ENCODE data around the gene CD2. TPM values are rescaled to one million over a fixed set of nuclear protein-coding genes. Genes with fewer than 3 reads are reported as not detected.

CD2 gene
- total RNA-seq, 1 donor from 2014 or later, result 1.5 TPM

DNA sequence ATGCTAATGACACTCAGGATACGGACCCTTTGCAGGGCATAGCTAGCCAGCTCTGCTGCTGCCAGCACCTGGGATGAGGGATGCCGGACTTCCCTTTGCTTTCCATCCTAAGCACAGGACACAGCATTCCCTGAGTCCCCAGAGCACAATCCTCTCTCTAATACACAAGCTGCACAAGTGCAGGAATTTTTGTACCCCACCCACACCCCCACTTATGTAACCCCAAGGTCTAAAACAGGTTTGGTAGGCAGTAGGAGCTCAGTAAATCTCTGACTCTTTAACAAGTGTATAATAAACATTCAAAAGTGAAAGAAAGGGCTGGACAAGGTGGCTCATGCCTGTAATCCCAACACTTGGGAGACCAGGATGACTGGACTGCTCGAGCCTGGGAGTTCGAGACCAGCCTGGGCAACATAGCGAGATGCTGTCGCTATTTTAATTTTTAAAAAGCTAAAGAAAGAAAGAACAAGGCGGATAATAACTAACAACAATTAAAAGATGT, 44.5 kb upstream of the CD2 start:
- no peak overlapping the region for H3K4me2 ChIP-seq
- H3K36me3 Mint-ChIP-seq, result no peaks in the 10 kb centered on the region
- no peak overlapping the region for H3K4me3 ChIP-seq
- no peaks in the 10 kb centered on the region for H3K79me2 ChIP-seq (ENCODE audit: low read depth)
- no peak overlapping the region for H2AFZ ChIP-seq (replicated peaks)
- peaks cover 4% of the 10 kb centered on the region for H3K27me3 Mint-ChIP-seq (ENCODE audit: insufficient read depth, low read depth)
- no peaks in the 10 kb centered on the region for H4K20me1 ChIP-seq (ENCODE audit: low read depth)
- H3K4me1 Mint-ChIP-seq, result peaks cover 18% of the 10 kb centered on the region
- no peaks in the 10 kb centered on the region for H3K27me3 ChIP-seq
- no peak overlapping the region for H3K27ac Mint-ChIP-seq
- no peak overlapping the region for H3K4me3 Mint-ChIP-seq
- no peaks in the 10 kb centered on the region for H3K9me3 Mint-ChIP-seq
- no peak for DNase-seq (ENCODE audit: low spot score)
- H3F3A ChIP-seq (ENCODE audit: low read depth), result no peaks in the 10 kb centered on the region
- TF ChIP-seq EZH2phosphoT487 (IDR thresholded peaks at IDR 0.05) (no peak), EZH2 (IDR thresholded peaks at IDR 0.05) (no peak)
- H3K9me3 ChIP-seq (ENCODE audit: low read depth), result no peaks in the 10 kb centered on the region
- no peak overlapping the region for H3K27ac ChIP-seq
- no peaks in the 10 kb centered on the region for H3K36me3 ChIP-seq
- peaks cover 19% of the 10 kb centered on the region for H3K4me1 ChIP-seq
- no peak overlapping the region for H3K9ac ChIP-seq

DNA sequence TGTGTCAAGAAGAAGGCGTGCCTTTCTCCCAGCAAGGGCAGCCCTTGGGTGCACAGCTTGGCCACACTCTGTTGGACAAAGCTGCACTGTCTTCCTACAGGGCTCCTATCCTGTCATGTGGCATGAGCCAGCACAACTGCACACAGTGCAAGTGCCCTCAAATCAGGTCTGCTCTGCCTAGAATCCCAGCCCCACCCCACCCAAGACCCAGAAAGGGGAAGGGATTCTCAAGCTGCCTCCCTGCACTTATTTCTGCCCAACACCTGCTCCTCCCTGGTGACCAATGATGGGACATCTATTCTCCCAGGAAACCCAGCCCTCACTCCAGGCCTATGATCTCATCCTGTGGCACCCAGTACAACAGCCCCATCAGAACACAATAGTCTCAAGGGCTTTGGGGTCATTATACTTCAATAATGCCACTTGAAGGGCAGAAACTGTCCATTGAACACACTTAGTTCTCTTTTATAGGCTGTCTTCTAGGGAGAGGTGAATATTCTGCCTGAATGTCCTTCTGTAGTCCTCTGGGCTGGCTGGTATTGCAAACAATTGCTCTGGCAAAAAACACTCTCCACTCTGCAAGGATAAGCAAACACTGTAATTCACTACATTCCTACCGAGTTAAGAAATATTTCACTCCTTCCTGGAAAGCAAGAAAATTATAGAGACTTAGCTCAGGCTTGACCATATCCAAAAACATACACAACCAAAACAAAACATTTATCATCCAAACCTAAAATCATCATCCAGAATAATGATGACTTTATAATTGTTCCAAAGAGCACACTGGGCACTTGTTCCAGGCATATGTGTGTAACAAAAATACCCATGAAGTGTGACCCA, 43.6 kb upstream of the CD2 start:
- peak overlapping the region; percentile 91 for H2AFZ ChIP-seq (replicated peaks)

DNA sequence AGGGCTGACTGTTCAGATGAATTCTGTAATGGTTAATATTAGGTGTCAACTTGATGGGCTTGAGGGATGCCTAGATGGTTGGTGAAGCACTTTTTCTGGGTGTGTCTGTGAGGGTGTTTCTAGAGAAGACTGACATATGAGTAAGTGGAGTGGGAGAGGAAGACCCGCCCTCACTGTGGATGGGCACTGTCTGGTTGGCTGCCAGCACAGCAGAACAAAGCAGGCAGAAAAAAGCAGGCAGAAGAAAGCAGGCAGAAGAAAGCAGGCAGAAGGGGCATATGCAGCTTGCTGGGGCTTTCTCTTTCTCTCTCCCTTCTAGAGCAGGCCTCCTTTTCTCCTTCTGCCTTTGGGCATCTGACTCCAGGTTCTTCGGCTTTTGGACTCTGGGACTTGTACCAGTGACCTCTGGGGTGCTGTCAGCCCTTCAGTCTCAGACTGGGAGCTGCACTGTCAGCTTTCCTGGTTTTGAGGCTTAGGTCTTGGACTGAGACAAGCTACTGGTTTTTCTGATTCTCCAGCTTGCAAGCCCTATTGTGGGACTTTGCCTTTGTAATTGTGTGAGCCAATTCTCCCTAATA, 42.9 kb upstream of the CD2 start:
- H4K20me1 ChIP-seq (ENCODE audit: low read depth), result no peaks in the 10 kb centered on the region
- no peaks in the 10 kb centered on the region for H3K79me2 ChIP-seq (ENCODE audit: low read depth)
- peak; percentile 27 for DNase-seq (ENCODE audit: low spot score)
- no peaks in the 10 kb centered on the region for H3K36me3 ChIP-seq
- Mint-ChIP-seq H3K27me3 (ENCODE audit: insufficient read depth, low read depth) (peaks cover 4% of the 10 kb centered on the region), H3K4me3 (no peak overlapping the region), H3K9me3 (no peaks in the 10 kb centered on the region), H3K4me1 (peaks cover 18% of the 10 kb centered on the region), H3K36me3 (no peaks in the 10 kb centered on the region), H3K27ac (peak overlapping the region; percentile 67)
- H3K9me3 ChIP-seq (ENCODE audit: low read depth), result no peaks in the 10 kb centered on the region
- no peak for TF ChIP-seq EZH2 (IDR thresholded peaks at IDR 0.05)
- TF ChIP-seq, protein P1, sequence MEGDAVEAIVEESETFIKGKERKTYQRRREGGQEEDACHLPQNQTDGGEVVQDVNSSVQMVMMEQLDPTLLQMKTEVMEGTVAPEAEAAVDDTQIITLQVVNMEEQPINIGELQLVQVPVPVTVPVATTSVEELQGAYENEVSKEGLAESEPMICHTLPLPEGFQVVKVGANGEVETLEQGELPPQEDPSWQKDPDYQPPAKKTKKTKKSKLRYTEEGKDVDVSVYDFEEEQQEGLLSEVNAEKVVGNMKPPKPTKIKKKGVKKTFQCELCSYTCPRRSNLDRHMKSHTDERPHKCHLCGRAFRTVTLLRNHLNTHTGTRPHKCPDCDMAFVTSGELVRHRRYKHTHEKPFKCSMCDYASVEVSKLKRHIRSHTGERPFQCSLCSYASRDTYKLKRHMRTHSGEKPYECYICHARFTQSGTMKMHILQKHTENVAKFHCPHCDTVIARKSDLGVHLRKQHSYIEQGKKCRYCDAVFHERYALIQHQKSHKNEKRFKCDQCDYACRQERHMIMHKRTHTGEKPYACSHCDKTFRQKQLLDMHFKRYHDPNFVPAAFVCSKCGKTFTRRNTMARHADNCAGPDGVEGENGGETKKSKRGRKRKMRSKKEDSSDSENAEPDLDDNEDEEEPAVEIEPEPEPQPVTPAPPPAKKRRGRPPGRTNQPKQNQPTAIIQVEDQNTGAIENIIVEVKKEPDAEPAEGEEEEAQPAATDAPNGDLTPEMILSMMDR (IDR thresholded peaks at IDR 0.05), result no peak
- TF ChIP-seq EZH2phosphoT487 (IDR thresholded peaks at IDR 0.05), result no peak
- H2AFZ ChIP-seq (replicated peaks), result peak overlapping the region; percentile 91
- H3K4me2 ChIP-seq, result no peak overlapping the region
- no peaks in the 10 kb centered on the region for H3F3A ChIP-seq (ENCODE audit: low read depth)
- H3K4me1 ChIP-seq, result peaks cover 19% of the 10 kb centered on the region
- no peaks in the 10 kb centered on the region for H3K27me3 ChIP-seq
- H3K27ac ChIP-seq, result no peak overlapping the region
- H3K4me3 ChIP-seq, result no peak overlapping the region
- no peak overlapping the region for H3K9ac ChIP-seq

More for the DNA sequence above, 43.6 kb upstream of the CD2 start:
- H4K20me1 ChIP-seq (ENCODE audit: low read depth), result no peaks in the 10 kb centered on the region
- no peak overlapping the region for H3K4me3 ChIP-seq
- TF ChIP-seq, protein P1 (IDR thresholded peaks at IDR 0.05), result no peak
- TF ChIP-seq EZH2 (IDR thresholded peaks at IDR 0.05) (no peak), EZH2phosphoT487 (IDR thresholded peaks at IDR 0.05) (no peak)
- no peaks in the 10 kb centered on the region for H3K27me3 ChIP-seq
- no peaks in the 10 kb centered on the region for H3K9me3 ChIP-seq (ENCODE audit: low read depth)
- H3K9ac ChIP-seq, result no peak overlapping the region
- H3K27ac ChIP-seq, result no peak overlapping the region
- Mint-ChIP-seq H3K4me1 (peaks cover 18% of the 10 kb centered on the region), H3K9me3 (no peaks in the 10 kb centered on the region), H3K4me3 (no peak overlapping the region), H3K27ac (no peak overlapping the region), H3K36me3 (no peaks in the 10 kb centered on the region), H3K27me3 (ENCODE audit: insufficient read depth, low read depth) (peaks cover 4% of the 10 kb centered on the region)
- no peaks in the 10 kb centered on the region for H3K79me2 ChIP-seq (ENCODE audit: low read depth)
- DNase-seq (ENCODE audit: low spot score), result no peak
- H3K4me1 ChIP-seq, result peaks cover 19% of the 10 kb centered on the region
- H3F3A ChIP-seq (ENCODE audit: low read depth), result no peaks in the 10 kb centered on the region
- H3K36me3 ChIP-seq, result no peaks in the 10 kb centered on the region
- H3K4me2 ChIP-seq, result no peak overlapping the region
